ENCODE data around the gene MAPK8IP1. TPM values are rescaled to one million over a fixed set of nuclear protein-coding genes. Genes with fewer than 3 reads are reported as not detected.

MAPK8IP1 gene
- total RNA-seq, 1 experiment from 2014 or later: 24.0 TPM

- DNase-seq (ENCODE audit: low read depth): no peak
Measured at GRCh38 chr11:45925550-45925949, 40.1 kb downstream of the MAPK8IP1 start.

GRCh38 chr11:45926001-45926401 lies 40.5 kb downstream of the MAPK8IP1 start:
- no peak for DNase-seq (ENCODE audit: low read depth)

- DNase-seq (ENCODE audit: low read depth): no peak
Measured at GRCh38 chr11:45926536-45927331, 41.3 kb downstream of the MAPK8IP1 start.

DNA sequence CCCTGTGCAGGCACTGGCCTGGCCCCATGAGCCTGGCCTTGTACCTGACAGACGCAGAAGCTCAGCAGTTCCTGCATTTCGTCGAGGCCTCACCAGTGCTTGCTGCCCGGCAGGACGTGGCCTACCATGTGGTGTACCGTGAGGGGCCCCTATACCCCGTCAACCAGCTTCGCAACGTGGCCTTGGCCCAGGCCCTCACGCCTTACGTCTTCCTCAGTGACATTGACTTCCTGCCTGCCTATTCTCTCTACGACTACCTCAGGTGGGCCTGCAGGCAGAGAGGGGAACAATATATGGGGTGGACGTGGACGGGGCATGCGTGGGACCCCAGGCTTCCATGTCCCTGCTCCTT lies 41.9 kb downstream of the MAPK8IP1 start:
- DNase-seq (ENCODE audit: low read depth): no peak

DNA sequence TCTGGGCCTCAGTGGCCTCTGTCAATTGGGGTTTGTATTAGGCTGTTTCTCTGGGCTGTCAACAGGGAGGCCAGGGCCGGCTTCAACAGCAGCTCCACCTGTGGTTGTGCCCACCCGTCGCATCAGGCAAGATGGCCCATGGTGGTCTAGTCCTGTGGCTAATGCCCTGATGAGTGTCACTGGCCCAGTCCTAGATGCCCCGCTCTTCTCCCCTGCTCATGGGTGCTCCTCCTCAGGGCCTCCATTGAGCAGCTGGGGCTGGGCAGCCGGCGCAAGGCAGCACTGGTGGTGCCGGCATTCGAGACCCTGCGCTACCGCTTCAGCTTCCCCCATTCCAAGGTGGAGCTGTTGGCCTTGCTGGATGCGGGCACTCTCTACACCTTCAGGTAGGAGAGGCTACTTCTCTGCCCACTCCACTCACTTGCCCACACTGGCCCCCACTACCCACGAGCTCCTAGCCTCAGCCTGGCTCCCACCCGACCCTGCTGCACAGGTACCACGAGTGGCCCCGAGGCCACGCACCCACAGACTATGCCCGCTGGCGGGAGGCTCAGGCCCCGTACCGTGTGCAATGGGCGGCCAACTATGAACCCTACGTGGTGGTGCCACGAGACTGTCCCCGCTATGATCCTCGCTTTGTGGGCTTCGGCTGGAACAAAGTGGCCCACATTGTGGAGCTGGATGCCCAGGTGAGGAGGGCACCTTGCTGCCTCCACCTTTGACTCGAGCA lies 42.4 kb downstream of the MAPK8IP1 start:
- no peak for DNase-seq (ENCODE audit: low read depth)

DNA sequence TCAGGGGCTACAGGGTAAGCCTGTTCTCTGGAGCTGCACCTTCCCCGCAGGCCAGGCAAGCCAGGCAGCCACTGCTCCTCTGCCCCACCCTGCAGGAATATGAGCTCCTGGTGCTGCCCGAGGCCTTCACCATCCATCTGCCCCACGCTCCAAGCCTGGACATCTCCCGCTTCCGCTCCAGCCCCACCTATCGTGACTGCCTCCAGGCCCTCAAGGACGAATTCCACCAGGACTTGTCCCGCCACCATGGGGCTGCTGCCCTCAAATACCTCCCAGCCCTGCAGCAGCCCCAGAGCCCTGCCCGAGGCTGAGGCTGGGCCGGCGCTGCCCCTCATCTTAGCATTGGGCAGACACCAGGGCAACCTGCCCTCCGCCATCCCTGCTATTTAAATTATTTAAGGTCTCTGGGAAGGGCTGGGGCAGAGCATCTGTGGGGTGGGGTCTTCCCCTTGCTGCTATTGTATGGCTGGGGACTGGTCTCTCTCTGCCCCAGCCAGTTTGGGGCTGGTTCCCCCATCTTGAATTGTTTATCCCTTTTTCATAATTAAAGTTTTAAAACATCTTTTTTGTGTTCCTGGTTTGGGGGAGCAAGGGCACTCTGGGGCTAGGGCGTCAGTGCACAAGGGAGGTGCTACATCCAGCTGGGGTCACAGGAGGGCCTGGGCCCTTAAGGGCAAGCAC lies 43.2 kb downstream of the MAPK8IP1 start:
- DNase-seq (ENCODE audit: low read depth): no peak

- peak; percentile 42 for DNase-seq (ENCODE audit: low read depth)
Measured at GRCh38 chr11:45929486-45930030, 44.1 kb downstream of the MAPK8IP1 start.

DNA sequence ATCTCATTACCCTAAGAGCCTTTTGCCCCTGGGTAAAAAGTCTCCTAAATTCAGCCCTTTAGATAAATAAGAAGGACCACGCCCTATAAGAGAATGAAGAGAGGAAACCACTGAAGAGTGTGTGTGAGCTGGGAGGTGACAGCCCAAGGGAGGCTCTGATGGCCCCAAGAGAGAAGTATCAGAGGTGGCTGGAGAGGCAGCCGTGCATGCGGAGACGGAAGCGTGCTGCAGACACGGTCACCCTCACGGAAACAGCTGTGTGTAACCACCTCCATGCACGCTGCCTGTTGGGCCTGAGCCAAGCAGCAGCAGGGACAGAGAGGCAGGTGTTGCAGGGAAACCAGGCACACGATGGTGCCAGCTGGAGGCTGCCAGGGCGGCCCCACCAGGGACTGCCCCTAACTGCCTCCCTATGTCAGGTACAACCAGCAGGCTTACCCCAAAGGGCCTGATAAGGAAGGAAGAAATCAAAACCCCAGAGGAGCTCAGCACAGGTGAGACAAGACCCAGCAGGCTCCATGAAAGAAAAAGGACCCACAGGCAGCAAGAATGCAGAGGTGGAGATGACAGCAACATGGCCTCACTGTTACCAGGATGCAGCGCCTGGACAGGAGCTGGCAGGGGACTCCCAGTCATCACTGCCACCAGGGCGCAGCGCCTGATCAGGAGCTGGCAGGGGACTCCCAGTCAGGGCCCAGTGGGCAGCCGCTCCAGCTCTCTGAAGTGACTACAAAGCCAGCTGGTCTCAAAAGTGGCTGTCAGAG lies 44.8 kb downstream of the MAPK8IP1 start:
- no peak for DNase-seq (ENCODE audit: low read depth)

GRCh38 chr11:45930951-45931570 lies 45.6 kb downstream of the MAPK8IP1 start:
- DNase-seq (ENCODE audit: low read depth): no peak

- no peak for DNase-seq (ENCODE audit: low read depth)
Measured at GRCh38 chr11:45931739-45932138, 46.3 kb downstream of the MAPK8IP1 start.

- no peak for DNase-seq (ENCODE audit: low read depth)
Measured at GRCh38 chr11:45932217-45932616, 46.8 kb downstream of the MAPK8IP1 start.

DNA sequence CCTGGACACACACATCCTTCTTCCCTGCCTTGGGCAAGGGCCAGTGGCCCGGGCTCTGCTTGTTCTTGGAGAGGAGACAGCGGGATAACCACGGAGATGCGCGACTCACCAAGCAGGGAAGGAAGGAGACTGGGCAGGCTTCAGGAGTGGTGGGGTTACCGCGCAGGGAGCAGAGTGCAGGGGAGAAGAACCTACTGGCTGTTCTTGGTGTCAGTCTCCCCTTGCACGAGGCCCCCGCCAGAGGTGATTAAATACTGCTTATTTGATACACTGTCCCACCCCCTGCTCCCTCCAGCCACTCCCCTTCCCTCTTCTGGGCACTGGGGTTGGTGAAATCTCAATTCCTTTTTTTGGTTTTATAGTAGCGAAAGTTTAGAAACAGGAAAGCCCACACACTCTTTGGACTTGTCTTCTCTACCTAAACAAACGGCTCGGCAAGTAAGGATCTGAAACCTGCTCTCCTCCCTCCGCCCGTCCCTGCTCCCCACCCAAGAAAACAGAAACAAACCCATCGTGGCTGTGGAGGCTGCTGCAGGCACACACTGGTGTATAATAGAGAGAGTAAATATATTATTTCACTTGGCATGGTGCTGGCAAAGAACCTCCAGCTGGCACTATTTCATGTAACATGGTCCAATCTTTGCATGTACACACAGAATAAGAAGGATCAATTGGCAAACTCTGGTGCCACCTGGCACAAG lies 47.8 kb downstream of the MAPK8IP1 start:
- peak; percentile 69 for DNase-seq (ENCODE audit: low read depth)

DNA sequence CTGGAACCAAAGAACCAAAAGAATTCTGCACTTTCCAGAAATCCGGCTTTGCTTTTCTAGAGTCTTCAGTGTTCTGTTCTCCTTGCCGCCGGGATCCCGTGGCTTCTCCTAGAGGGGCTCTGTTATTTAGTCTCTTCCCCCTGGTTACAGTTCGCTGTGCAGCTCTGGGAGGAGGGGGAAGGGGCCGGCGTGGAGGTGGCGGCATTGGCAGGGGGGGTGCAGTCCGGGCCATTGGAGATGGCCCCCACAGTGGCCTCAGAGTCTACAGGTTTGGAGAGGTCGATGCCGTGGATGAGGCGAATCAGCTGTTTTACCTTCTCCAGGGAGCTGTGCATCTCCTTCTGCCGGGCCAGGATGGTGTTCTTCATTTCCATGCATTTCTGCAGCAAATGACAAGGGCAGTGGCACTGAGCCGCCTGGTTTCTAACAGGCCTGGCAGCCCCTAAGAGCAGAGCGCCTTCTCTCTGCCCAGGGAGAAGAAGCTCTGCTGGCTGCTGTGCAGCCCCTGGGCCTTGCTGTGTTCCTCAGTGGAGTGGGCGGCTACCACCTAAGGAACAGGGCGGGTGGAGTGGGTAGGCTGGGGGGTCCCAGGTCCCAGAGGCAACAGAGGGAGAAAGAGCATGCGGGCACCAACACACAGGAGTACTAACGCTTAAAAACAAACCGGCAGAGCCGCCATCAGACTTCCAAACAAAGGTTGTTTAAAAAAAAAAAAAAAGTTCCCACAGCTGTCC lies 48.6 kb downstream of the MAPK8IP1 start:
- no peak for DNase-seq (ENCODE audit: low read depth)

- DNase-seq (ENCODE audit: low read depth): no peak
Measured at GRCh38 chr11:45934580-45935318, 49.3 kb downstream of the MAPK8IP1 start.

DNA sequence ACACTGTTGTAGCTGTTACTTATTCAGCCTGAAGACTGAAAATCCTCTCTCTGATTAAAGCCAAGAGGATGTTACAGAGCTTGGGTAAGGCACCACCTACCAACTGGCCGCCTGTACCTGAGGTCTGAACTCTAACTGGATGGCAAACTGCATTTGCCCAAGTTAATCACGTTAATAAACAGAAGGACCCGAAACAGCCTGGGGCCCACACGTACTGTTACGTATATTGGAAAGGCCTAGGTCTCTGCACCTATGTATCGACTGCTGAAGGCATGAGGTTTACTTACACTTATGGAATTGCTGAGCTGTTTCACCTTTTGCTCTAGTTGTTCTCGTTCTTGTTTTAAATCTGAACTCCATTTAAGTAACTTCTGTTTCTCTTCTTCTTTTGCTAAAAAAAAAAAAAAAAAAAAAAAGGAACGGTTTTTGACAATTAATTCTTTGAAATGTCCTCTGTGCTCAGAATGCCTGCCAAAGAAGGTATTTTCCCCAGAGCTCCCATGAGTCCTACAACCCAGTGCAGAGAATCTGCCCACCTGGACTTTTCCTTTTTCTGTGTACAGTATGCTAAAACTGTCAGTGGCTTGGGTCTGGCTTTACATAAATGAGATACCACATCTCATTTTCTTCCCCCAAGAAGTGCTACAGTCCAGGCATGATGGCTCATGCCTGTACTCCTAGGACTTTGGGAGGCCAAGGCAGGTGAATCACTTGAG lies 50.1 kb downstream of the MAPK8IP1 start:
- DNase-seq (ENCODE audit: low read depth): no peak

GRCh38 chr11:45936511-45937054 lies 51.1 kb downstream of the MAPK8IP1 start:
- DNase-seq (ENCODE audit: low read depth): no peak

DNA sequence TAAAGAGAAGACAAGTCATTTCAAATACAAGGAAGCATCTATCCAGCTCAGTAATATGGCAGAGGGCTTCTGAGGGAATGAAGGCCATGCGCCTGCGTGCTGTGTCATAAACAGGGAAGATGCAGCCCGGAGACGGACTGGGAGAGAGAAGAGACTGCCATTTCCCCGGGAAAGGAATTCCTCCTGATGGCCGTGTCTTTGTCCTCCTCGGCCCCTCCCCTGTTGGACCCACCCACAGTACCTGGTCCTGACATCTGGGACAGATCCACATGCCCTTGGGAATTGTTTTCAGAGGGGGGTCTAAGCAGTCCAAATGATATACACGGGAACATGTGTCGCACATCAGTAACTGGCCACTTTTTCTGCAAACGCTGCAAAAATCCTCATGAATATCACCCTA lies 52.5 kb downstream of the MAPK8IP1 start:
- no peak for DNase-seq (ENCODE audit: low read depth)

GRCh38 chr11:45939836-45940235 lies 54.4 kb downstream of the MAPK8IP1 start:
- no peak for DNase-seq (ENCODE audit: low read depth)
